Measurements from ENCODE around the gene PYROXD2. TPM values are rescaled to one million over a fixed set of nuclear protein-coding genes. Genes with fewer than 3 reads are reported as not detected.

The PYROXD2 gene
- total and polyA plus RNA-seq, 2 of the 13 experiments (the other 11 are each of a cell fraction or from before 2014, with no cell fraction given), result 2.0 to 6.2 TPM

DNA sequence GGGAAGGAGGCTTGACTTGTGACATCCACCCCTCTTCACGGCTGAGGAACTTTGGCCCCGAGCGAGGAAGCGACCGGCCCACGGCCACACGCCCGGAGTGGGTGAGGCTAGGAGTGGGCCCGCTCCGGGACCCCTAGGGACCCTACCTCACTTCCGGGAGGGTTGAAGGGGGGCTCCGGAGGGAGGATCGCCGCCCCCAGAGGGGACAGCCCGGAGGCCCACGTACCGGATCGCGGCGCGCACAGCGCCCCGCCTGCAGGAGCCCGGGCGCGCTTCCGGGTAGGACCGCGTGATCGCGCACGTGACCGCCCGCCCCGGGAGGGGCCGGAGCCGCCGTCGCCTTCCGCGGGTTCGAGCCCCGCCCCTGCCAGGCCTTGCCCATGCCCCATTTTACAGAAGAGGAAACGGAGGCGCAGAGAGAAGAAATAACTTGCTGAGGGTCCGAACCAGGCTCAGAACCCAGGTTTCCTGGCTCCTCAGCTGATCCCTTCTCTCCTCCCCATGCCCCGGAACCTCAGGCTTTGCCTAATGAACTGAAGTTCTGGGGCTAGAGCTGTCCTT is 31.8 kb upstream of the PYROXD2 start, which contains the start of gene HPS1 (continued):
- TF ChIP-seq, protein P1, sequence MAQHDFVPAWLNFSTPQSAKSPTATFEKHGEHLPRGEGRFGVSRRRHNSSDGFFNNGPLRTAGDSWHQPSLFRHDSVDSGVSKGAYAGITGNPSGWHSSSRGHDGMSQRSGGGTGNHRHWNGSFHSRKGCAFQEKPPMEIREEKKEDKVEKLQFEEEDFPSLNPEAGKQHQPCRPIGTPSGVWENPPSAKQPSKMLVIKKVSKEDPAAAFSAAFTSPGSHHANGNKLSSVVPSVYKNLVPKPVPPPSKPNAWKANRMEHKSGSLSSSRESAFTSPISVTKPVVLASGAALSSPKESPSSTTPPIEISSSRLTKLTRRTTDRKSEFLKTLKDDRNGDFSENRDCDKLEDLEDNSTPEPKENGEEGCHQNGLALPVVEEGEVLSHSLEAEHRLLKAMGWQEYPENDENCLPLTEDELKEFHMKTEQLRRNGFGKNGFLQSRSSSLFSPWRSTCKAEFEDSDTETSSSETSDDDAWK (CRISPR knock-in tag; IDR thresholded peaks at IDR 0.05), result no peak
- TF ChIP-seq ZNF335 (CRISPR knock-in tag; IDR thresholded peaks at IDR 0.05) (no peak), HOXA3 (CRISPR knock-in tag; IDR thresholded peaks at IDR 0.05) (peak; percentile 58; the same call in 1 of the 2 replicates), ZNF20 (CRISPR knock-in tag; IDR thresholded peaks at IDR 0.05) (0 out of 2 replicates have a peak, but pooled peaks have one; percentile 69), ZNF883 (CRISPR knock-in tag; IDR thresholded peaks at IDR 0.05; ENCODE audit: not compliant biosample characterization) (no peak), ATF7 (IDR thresholded peaks at IDR 0.05) (no peak), ATF7 (CRISPR knock-in tag; IDR thresholded peaks at IDR 0.05) (no peak), GZF1 (CRISPR knock-in tag; IDR thresholded peaks at IDR 0.05) (no peak), SRSF9 (IDR thresholded peaks at IDR 0.05; ENCODE audit: borderline replicate concordance, insufficient read depth, low read depth, low read length, poor library complexity, severe bottlenecking) (no peak), TSC22D2 (CRISPR knock-in tag; IDR thresholded peaks at IDR 0.05; ENCODE audit: borderline replicate concordance) (no peak), JUND (CRISPR knock-in tag; IDR thresholded peaks at IDR 0.05) (no peak), NFKB2 (CRISPR knock-in tag; IDR thresholded peaks at IDR 0.05; ENCODE audit: borderline replicate concordance) (peak; percentile 24; the same call in 1 of the 2 replicates), ZNF510 (CRISPR knock-in tag; IDR thresholded peaks at IDR 0.05; ENCODE audit: low read depth) (no peak), HNRNPUL1 (IDR thresholded peaks at IDR 0.05; ENCODE audit: low read depth, low read length) (no peak), ZXDC (CRISPR knock-in tag; IDR thresholded peaks at IDR 0.05) (no peak), ATRX (CRISPR knock-in tag; IDR thresholded peaks at IDR 0.05; ENCODE audit: borderline replicate concordance) (no peak), ZBTB7B (CRISPR knock-in tag; IDR thresholded peaks at IDR 0.05) (no peak)
- TF ChIP-seq, protein P2, sequence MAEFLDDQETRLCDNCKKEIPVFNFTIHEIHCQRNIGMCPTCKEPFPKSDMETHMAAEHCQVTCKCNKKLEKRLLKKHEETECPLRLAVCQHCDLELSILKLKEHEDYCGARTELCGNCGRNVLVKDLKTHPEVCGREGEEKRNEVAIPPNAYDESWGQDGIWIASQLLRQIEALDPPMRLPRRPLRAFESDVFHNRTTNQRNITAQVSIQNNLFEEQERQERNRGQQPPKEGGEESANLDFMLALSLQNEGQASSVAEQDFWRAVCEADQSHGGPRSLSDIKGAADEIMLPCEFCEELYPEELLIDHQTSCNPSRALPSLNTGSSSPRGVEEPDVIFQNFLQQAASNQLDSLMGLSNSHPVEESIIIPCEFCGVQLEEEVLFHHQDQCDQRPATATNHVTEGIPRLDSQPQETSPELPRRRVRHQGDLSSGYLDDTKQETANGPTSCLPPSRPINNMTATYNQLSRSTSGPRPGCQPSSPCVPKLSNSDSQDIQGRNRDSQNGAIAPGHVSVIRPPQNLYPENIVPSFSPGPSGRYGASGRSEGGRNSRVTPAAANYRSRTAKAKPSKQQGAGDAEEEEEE (CRISPR knock-in tag; IDR thresholded peaks at IDR 0.05; ENCODE audit: borderline replicate concordance), result no peak
- TF ChIP-seq, protein P3, sequence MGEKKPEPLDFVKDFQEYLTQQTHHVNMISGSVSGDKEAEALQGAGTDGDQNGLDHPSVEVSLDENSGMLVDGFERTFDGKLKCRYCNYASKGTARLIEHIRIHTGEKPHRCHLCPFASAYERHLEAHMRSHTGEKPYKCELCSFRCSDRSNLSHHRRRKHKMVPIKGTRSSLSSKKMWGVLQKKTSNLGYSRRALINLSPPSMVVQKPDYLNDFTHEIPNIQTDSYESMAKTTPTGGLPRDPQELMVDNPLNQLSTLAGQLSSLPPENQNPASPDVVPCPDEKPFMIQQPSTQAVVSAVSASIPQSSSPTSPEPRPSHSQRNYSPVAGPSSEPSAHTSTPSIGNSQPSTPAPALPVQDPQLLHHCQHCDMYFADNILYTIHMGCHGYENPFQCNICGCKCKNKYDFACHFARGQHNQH (CRISPR knock-in tag; IDR thresholded peaks at IDR 0.05), result no peak
- TF ChIP-seq, protein P4, sequence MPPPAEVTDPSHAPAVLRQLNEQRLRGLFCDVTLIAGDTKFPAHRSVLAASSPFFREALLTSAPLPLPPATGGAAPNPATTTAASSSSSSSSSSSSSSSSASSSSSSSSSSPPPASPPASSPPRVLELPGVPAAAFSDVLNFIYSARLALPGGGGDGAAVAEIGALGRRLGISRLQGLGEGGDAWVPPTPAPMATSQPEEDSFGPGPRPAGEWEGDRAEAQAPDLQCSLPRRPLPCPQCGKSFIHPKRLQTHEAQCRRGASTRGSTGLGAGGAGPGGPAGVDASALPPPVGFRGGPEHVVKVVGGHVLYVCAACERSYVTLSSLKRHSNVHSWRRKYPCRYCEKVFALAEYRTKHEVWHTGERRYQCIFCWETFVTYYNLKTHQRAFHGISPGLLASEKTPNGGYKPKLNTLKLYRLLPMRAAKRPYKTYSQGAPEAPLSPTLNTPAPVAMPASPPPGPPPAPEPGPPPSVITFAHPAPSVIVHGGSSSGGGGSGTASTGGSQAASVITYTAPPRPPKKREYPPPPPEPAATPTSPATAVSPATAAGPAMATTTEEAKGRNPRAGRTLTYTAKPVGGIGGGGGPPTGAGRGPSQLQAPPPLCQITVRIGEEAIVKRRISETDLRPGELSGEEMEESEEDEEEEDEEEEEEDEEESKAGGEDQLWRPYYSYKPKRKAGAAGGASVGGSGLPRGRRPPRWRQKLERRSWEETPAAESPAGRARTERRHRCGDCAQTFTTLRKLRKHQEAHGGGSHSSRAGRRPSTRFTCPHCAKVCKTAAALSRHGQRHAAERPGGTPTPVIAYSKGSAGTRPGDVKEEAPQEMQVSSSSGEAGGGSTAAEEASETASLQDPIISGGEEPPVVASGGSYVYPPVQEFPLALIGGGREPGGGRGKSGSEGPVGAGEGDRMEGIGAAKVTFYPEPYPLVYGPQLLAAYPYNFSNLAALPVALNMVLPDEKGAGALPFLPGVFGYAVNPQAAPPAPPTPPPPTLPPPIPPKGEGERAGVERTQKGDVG (CRISPR knock-in tag; IDR thresholded peaks at IDR 0.05; ENCODE audit: borderline replicate concordance), result no peak
